NB4 (cell line): ENCODE data around the gene DPF3.

Experiments
- CTCF ChIP-seq: IDR thresholded peaks from one replicate; pipeline ENCODE4 v1.5.1; 2012; ENCODE audit warnings: low read depth, low read length
- MYC ChIP-seq: IDR thresholded peaks from 2 replicates; pipeline ENCODE4 v1.6.1; 2011; ENCODE audit warnings: low read depth, low read length
- POLR2A ChIP-seq: IDR thresholded peaks from 2 replicates; pipeline ENCODE4 v1.6.1; 2011; ENCODE audit warnings: mild to moderate bottlenecking; ENCODE audit not compliant: insufficient read length; ENCODE audit errors: extremely low read depth
- TF ChIP-seq, protein P1 (sequence below): IDR thresholded peaks from 2 replicates; pipeline ENCODE4 v1.6.1; 2011; ENCODE audit warnings: low read depth, low read length

DNA sequence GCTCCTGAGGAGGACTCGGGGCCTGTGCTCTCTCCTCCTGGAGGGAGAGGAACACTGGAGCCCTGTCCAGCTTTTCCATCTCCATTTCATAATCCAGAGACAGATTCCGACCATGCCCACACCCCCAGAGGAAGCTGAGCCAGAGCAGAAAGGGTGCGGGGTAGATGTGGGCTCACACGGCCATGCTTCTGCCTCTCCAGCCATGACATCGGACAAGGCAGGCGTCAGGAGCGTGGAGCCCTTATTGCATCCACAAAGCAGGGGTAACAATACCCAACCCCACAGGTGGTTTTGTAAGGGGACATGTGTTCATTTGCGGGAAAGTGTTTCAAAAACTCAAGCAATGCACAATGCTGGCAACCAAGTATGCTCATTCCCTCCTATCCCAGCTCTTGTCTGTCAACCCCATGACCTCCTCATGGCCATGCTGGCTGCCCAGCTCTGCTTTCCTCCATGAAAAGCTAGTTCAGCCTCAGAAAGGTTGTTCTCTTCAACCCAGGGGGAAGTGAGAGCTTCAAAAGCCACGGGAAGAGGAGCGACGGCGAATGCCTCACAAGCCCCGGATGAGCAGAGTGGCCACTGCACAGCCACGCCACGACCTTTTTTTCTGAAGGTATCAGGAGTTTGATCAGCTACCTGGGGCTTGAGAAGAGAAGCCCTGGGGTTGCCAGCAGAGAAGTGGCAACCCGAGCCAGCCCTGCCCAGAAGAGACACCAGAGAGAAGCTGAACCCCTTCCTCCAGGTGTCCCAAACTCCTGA is 161.7 kb downstream of the DPF3 start:
- TF ChIP-seq CTCF = no peak
- no peak for TF ChIP-seq POLR2A
- TF ChIP-seq, protein P1, sequence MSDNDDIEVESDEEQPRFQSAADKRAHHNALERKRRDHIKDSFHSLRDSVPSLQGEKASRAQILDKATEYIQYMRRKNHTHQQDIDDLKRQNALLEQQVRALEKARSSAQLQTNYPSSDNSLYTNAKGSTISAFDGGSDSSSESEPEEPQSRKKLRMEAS = no peak
- TF ChIP-seq MYC = no peak
